Caki2 (cell line): ENCODE data around the gene TNS2. TPM values are rescaled to one million over a fixed set of nuclear protein-coding genes. Genes with fewer than 3 reads are reported as not detected.

Experiments used
- DNase-seq: peaks from one replicate; pipeline ENCODE4 v3.0.0-alpha.2; 2015; ENCODE audit warnings: low read depth
- in situ Hi-C: cut with HindIII; loops from 2 replicates; pipeline ENCODE4 v1.10.0; 2016; ENCODE audit warnings: low sequenced_read_pairs, low pct_unique_long_range_greater_than_20kb, mixed read lengths
- total RNA-seq: library from RNA; depleted of rRNA; stranded (reverse); fragments of >200 nt; shearing (Covaris generic); gene quantifications from 2 replicates; pipeline ENCODE4 v1.2.3, GENCODE V29; 2014; ENCODE audit warnings: low replicate concordance

Gene TNS2
- total RNA-seq, 1 experiment from 2014 or later = 5.1 TPM

GRCh38 chr12:53034459-53034858 lies 15.4 kb upstream of the TNS2 start:
- in situ Hi-C loops = no loop called here
- DNase-seq = no peak

DNA sequence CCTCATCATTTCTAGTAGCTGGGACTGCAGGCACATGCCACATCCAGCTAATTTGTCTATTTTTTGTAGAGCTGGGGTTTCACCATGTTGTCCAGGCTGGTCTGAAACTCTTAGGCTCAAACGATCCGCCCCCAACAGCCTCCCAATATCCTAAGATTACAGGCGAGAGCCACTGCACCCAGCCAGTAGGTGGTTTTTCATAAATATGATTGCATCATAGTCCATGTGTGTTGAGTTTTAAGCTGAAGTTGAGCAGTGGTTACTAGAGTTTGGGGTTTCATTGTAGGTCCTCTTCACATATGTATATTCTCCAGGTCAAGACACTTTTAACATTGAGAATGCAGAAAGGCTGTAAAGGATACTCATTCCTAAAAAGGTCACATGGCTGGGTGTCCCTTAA lies 13.1 kb upstream of the TNS2 start:
- in situ Hi-C loops = no loop called here

GRCh38 chr12:53039851-53040250 lies 10.0 kb upstream of the TNS2 start:
- in situ Hi-C loops = no loop called here

More for the DNA sequence above, 13.1 kb upstream of the TNS2 start:
- DNase-seq = no peak

DNA sequence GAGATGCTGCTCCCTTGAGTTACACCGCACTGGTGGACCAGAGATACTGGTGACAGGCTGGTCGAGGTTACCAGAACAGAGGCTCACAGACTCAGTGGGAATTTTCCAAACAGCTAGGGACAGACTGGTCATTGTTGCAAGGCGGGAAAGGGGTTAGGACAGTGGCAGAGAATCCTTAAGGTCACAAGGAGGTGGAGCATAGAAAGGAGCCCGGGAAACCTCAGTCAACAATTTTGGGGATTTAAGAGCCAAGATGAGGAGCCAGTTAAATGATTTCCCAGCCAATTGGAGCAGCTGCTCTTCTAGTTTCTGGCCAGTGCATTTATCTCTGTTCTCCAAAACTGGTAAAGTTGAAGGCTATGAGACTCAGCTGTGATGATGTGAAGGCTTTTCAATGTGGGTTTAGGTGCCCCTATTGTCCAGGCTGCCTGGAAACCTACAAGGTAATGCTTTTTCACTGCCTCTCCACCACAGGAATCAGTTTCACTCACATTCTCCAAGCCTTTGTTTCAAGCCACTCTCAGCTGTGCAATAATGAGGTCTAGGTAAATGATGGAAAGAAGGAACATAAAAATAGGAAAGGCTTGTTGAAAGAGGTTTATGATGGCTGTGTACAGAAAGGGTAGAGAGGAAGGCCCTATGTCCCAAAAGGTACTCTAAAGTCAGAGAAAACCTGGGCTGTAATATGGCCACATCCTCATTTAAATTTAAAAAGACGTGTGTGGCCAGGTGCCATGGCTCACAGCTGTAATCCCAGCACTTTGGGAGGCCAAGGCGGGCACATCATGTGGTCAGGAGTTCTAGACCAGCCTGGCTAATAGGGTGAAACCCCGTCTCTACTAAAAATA lies 7.0 kb upstream of the TNS2 start:
- DNase-seq = no peak
- in situ Hi-C loops = no loop called here

More at GRCh38 chr12:53039851-53040250, 10.0 kb upstream of the TNS2 start:
- DNase-seq = no peak

GRCh38 chr12:53044052-53044581 lies 5.7 kb upstream of the TNS2 start:
- no peak for DNase-seq
- in situ Hi-C loops = no loop called here

- in situ Hi-C loops = no loop called here
- no peak for DNase-seq
Observed at GRCh38 chr12:53044896-53045695, 4.8 kb upstream of the TNS2 start.

- DNase-seq = no peak
- in situ Hi-C loops = no loop called here
Observed at GRCh38 chr12:53045696-53046045, 4.2 kb upstream of the TNS2 start.

DNA sequence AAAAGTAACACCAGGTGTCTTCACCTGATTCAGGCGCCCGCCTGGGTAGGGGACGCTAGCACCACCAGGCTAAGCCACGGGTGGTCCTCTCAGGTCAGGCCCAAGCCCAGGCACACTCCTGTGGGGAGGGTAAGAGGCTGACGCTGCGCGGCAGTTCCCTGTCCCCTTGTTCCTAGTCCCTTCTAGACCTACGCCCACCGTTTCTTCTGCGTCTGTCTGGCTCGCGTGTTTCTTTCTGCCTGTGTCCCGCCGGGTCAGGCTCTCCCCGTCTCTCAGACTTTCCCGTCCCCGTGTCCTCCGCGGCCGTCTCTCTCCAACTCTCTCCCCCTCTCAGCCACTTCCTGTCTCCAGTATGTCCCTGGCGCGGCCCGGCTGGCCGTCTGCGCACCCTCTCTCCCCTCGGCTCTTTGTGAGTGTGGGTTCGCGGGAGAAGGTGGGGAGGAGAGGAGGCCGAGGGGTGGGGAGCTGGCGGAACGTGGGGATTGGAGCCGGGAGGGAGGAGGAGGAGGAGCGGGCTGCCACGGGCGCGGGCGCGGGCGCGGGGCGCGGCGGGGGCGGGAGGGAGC lies 3.1 kb upstream of the TNS2 start:
- in situ Hi-C loops = no loop called here
- DNase-seq = peak; percentile 84

DNA sequence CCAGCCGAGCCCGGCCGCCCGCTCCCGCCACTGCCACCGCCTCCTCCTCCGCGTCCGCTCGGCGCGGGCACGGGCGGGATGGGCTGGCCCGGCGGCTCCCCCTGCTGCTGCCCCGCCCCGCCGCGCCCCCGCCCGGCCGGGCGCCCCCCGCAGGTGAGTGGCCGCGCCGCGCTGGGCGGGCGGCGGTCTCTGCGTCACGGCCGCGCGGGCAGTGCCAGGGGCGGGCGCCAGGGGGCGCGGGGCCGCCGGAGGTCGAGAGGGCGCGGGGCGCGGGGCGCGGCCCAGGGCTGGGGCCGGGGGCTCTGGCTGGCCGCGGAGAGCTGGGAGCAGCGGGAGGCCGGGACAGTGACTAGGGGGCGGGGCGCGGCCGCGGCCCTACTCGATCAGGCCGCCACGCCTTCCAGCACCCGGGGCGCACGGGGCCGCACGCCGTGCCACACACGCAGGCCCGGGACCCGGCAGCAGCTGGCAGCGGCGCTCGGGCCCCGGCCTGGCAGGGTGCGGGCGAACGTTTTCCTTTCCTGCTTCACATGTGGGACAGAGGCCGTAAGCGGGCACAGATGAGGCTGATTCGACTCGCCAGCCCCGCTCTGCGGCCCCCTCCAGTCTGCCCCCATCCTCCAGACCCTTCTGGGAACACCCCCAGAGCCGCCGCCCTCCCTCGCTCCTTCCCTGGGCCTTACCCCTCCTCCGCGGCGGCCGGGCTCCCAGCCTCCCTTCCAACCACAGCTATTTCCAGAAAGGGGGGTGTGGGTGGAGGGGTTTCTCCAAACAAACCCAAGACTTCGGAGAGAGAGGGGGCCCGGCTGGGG lies 2.4 kb upstream of the TNS2 start:
- DNase-seq = peak; percentile 70
- in situ Hi-C loops = no loop called here

DNA sequence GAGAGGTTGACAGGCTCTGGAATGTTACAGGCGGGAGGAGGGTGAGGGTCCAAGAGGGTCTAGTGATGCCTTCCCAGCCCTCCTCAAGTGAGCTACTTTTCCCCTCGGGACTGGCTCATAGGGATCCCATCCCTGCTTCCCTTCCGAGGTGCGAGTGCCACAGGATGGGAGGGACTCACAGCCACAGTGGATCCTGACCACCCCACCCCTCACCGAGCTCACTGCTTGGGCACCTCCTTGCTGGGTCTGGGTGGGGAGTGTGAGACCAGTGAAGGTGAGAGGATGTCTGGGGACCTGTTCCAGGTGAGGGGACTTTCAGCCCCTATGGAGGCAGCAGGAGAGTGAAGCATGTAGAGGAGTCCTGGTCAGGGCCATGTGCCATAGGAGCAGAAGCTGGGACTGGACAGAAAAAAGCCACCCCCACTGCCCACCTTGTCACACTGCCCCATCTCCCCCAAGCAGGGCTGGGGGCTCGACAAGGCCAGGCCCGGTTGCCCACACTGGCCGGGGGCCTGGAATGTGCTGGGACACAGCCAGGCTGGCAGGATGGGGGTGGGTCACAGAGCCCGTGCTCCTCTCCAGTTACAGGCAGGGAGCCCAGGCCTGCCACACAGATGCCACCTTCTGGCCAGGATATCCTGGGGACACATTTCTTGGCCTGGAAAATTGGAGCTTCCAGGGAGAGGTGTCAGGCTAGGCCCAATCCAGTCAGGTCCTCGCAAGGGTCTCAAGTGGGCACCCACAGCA lies 1.7 kb upstream of the TNS2 start:
- DNase-seq = peak; percentile 78
- in situ Hi-C loops = no loop called here

GRCh38 chr12:53048780-53049401 lies 974 bp upstream of the TNS2 start:
- DNase-seq = no peak
- in situ Hi-C loops = no loop called here

DNA sequence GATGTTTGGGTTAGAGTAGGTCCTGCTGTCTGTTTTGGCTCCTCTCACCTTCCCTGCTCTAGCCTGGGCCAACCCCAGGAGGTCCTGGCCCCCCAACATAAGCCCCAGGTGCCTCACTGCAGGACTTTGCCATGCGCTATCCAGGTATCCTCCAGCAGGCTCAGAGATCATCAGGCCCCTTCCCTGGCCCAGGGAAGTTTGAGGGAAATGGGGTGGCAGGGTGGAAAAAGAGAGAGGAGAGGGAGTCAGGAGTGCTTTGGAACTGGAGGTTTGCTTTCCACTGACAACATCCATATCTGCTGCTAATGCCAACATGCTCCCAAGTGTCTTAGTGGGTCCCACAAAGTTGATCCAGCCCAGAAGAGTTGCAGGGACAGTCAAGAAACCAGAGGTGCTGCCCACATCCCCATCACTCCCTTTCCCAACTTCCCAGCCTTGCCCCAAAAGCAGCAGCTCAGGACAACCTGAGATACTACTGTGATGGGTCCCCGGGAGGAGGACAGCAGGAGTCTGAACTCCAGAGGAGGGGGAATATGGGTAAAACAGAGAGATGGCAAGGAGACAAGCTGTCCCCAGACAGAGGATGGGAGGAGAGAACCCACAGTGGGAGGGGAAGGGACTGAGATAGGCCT lies 677 bp downstream of the TNS2 start:
- in situ Hi-C loops = no loop called here
- DNase-seq = no peak

DNA sequence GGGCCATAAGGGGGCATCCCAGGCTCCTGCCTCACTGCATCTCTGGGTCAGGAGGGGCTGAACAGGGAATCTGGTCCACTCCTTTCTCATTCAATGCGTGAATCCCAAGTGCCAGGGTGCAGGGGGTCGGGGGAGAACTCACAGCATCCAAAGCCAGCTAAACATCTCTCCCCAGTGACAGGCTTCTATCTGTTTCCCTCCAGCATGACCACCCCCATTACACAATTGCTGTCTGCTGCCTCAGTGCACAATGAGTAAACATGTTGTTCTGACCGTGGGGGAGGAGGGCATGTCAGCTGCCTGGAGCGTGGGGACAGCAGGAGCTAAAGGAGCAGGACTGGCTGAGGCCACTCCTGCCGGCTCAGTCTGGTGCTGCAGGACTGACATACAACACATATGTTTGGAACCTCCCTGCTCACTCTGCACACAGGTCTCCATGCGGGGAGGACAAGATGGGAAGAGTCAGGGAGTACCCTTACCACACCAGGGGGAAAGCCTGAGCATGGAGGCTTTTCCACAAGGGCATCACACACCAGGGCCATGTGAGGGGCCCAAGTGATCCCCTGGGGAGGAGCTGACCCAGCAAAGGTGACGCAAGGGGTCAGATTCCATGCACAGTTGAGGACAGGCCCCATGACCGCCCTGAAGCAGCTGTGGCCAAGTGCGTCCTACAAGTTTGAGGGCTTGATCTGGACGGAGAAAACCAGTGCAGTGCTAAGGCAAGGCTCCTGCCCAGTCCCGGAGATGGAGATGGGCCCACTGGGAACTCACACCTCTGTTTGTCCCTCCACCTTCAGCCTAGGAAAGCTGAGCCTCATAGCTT lies 1.4 kb downstream of the TNS2 start:
- in situ Hi-C loops = no loop called here
- peak; percentile 50 for DNase-seq

DNA sequence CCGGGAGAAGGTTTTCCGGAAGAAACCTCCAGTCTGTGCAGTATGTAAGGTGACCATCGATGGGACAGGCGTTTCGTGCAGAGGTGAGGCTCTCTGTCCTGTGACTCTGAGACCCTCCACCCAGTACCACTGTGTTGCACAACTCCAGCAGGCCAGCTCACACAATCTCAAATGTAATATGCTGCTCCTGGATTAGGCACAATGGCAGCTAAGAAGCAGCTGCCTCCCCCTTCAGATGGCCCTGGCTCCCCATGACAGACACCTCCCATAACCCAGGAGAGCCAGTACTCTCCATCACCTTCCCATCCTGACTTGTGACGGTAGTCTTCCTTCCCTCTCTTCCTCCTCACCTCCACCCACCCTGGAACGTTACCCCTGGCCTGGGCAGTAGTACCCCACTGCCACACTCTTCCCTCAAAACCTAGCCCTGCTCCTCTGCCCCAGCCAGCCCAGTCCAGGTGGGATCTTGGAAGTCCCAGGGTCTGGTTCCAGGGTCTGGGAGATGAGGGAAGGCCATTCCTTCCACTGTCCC lies 2.1 kb downstream of the TNS2 start:
- DNase-seq = no peak
- in situ Hi-C loops = no loop called here

DNA sequence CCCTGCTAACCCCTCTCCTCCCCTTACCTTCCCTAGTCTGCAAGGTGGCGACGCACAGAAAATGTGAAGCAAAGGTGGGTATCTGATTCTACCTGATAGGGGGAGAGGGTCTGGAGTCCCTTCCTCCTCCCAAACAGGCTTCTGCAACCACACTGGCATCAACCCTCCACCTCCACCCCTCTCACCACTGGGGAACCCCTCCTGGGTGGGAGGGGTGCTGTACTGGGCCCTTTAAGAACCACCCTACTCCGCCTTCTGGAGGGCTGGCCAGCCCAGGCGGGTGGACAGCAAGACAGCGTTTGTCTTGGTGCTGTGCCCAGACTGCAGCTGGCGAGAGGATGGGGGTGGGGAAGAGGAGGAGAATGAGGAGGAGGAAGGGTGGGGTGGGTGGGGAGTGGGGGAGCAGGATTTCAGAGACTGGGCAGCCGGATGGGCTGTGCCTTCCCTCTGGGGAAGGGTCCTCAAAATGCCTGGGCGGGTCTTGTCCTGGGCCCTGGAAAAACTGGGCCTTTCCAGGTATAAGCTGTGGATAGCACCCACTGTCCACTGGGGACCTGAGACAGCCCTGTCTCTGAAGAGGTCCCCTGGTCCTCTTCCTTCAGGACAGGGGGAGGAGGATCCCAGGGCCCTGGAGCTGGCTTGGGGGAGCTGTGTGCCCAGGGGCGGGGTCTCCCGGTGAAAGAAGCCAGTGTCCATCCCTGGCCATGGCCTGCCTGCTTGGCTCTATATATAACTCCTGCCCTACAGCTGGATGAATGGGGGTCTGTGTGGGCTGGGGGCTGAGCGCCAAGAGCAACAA lies 2.8 kb downstream of the TNS2 start:
- DNase-seq = peak; percentile 70
- in situ Hi-C loops = no loop called here
